GM12878 (cell line): ENCODE data around the gene DEPDC7. TPM values are rescaled to one million over a fixed set of nuclear protein-coding genes. Genes with fewer than 3 reads are reported as not detected.
"Not testable (repeated sequence)": the region's sequence is repeated elsewhere in the genome, so short reads cannot be mapped to it uniquely, and the experiment has no call there.

Experiments
- ATAC-seq: fragments of 200-7000 bp; cut with Tn5 transposase; 3 replicates; pipeline ENCODE4 v1.9.1; 2020; ENCODE audit warnings: mild to moderate bottlenecking, moderate library complexity
- BruUV-seq: library from RNA; stranded (reverse); fragments of 400-500 nt; replicated peaks from 2 replicates; lab custom pipeline; 2021; lab: Mats Ljungman, UMichigan
- CTCF ChIA-PET: fragments of 300-600 bp; sonication (Branson Sonifier 250); formaldehyde crosslinking; extraction: SDS; loops from one replicate; lab custom pipeline; 2021; ENCODE audit warnings: inconsistent platforms; lab: Yijun Ruan, JAX
- POLR2A ChIA-PET: fragments of 350-600 bp; formaldehyde crosslinking; extraction: SDS; loops from one replicate; lab custom pipeline; 2021; ENCODE audit warnings: inconsistent platforms; lab: Charles Lee
- RAD21 ChIA-PET: fragments of 300-600 bp; sonication (Branson Sonifier 250); formaldehyde crosslinking; loops from one replicate; lab custom pipeline; 2023; ENCODE audit warnings: antibody characterized with exemption; ENCODE audit not compliant: unreplicated experiment; lab: Charles Lee
- SMC1A ChIA-PET: fragments of 300-600 bp; sonication (Branson Sonifier 250); formaldehyde crosslinking; loops from one replicate; lab custom pipeline; 2023; ENCODE audit not compliant: unreplicated experiment, uncharacterized antibody; lab: Charles Lee
- DNase-seq: peaks from one replicate; pipeline ENCODE4 v3.0.0-alpha.2; 2011; ENCODE audit warnings: low read depth, low spot score
- FAIRE-seq: peaks from 3 replicates; lab custom pipeline; 2011; peaks lifted over from hg19 to GRCh38; lab: Jason Lieb, UNC
- H2AFZ ChIP-seq: 2 replicates; pipeline ENCODE4 v1.6.0; 2011; ENCODE audit warnings: low read depth, low read length, control low read depth; ENCODE audit not compliant: control insufficient read depth
- H3K27ac ChIP-seq: 2 replicates; pipeline ENCODE4 v1.5.1; 2011; ENCODE audit warnings: control low read depth; ENCODE audit not compliant: control insufficient read depth, insufficient read depth
- H3K27me3 ChIP-seq, 2 experiments: replicated peaks in 1 of 2; 2 replicates each; pipeline versions ENCODE4 v1.6.0 to v1.6.1; 2011; ENCODE audit warnings: low read length in 1 of 2; ENCODE audit not compliant: control insufficient read depth in 2 of 2, insufficient read depth in 2 of 2
- H3K36me3 ChIP-seq, 2 experiments: 2 replicates each; pipeline ENCODE4 v1.5.1; 2011; ENCODE audit warnings: low read length in 1 of 2; ENCODE audit not compliant: control insufficient read depth in 2 of 2, insufficient read depth in 2 of 2
- H3K4me1 ChIP-seq: 2 replicates; pipeline ENCODE4 v1.6.1; 2011; ENCODE audit warnings: mild to moderate bottlenecking, low read length, moderate library complexity, mixed read lengths; ENCODE audit not compliant: control insufficient read depth, insufficient read depth
- H3K4me2 ChIP-seq: 2 replicates; pipeline ENCODE4 v1.6.0; 2011; ENCODE audit warnings: control low read depth; ENCODE audit not compliant: control insufficient read depth, insufficient read depth
- H3K4me3 ChIP-seq: fragments of 200-600 bp; sonication (generic); 2 replicates; pipeline ENCODE4 v1.5.1; 2016
- H3K79me2 ChIP-seq: 2 replicates; pipeline ENCODE4 v1.6.0; 2011; ENCODE audit warnings: low read length; ENCODE audit not compliant: control insufficient read depth, insufficient read depth
- H3K9ac ChIP-seq: 2 replicates; pipeline ENCODE4 v1.8.0; 2011; ENCODE audit warnings: low read length, control low read depth, mixed read lengths; ENCODE audit not compliant: control insufficient read depth, insufficient read depth
- H3K9me3 ChIP-seq: replicated peaks from 3 replicates; pipeline ENCODE4 v1.5.1; 2011; ENCODE audit warnings: mild to moderate bottlenecking, low read length; ENCODE audit not compliant: control insufficient read depth, insufficient read depth
- H4K20me1 ChIP-seq: 2 replicates; pipeline ENCODE4 v1.6.0; 2011; ENCODE audit not compliant: control insufficient read depth, insufficient read depth
- WGBS: methylation state at CpG from one replicate; pipeline ENCODE4 v1.1.6; 2016; ENCODE audit warnings: low lambda C conversion rate; ENCODE audit not compliant: insufficient replicate concordance, insufficient coverage; ENCODE audit errors: missing lambda C conversion rate; 5-methylcytosine and 5-hydroxymethylcytosine counted together
- in situ Hi-C: fragments of 300-500 bp; cut with MboI; formaldehyde crosslinking; loops from 9 replicates; pipeline ENCODE4 v1.14.3; 2018; ENCODE audit warnings: mixed read lengths
- intact Hi-C: fragments of 100-400 bp; cut with micrococcal nuclease; formaldehyde crosslinking; loops from one replicate; pipeline ENCODE4 v1.14.2; 2022; ENCODE audit not compliant: unreplicated experiment
- polyA plus RNA-seq, 11 experiments: library from polyadenylated mRNA; depleted of rRNA in 4 of 11; unstranded in 6 of 11; stranded (reverse) in 5 of 11; fragments of >200 nt; fragmentation: Nextera tagmentation in 4 of 11; fragmentation: Illumina TruSeq in 1 of 11; extraction: Ambion mirVana in 4 of 11; extraction: Trizol in 1 of 11; gene quantifications; 1 replicate in 1 of 11; 2 replicates in 10 of 11; pipeline versions ENCODE4 v1.2.1 to v1.2.3, GENCODE V29; 2011 to 2016; ENCODE audit warnings: inconsistent platforms in 2 of 11, missing spikeins in 2 of 11, low read depth in 1 of 11
- total RNA-seq, 4 experiments: library from RNA; depleted of rRNA in 3 of 4; stranded (reverse); fragments of >200 nt in 3 of 4; fragmentation: Illumina TruSeq in 1 of 4; extraction: Trizol in 1 of 4; gene quantifications; 2 replicates each; pipeline versions ENCODE4 v1.2.1 to v1.2.3, GENCODE V29; 2013 to 2021

Gene DEPDC7
- total and polyA plus RNA-seq, 10 of the 15 experiments (the other 5 are each of a cell fraction or from before 2014, with no cell fraction given): 0.06 to 1.1 (median 0.49) TPM

- peaks cover 0 to 13% of the 10 kb centered on the region in 2 experiments; a peak in 3 of 4 replicates for H3K36me3 ChIP-seq
- intact Hi-C loops, H3K9ac ChIP-seq, BruUV-seq, H3K9me3 ChIP-seq, FAIRE-seq, H3K4me1 ChIP-seq, H3K4me3 ChIP-seq, in situ Hi-C loops, RAD21 ChIA-PET, H3K27me3 ChIP-seq, H4K20me1 ChIP-seq, POLR2A ChIA-PET, H2AFZ ChIP-seq, H3K4me2 ChIP-seq, H3K27ac ChIP-seq, ATAC-seq, DNase-seq, H3K79me2 ChIP-seq: not testable (repeated sequence)
- WGBS: 98% methylated on average over 6 of the region's 6 CpGs
- CTCF ChIA-PET: interaction anchor here (1.4 kb wide), 1 partner anchor 10 kb away, joined by 3 read pairs; no protein-coding TSS in a partner anchor
- SMC1A ChIA-PET: interaction anchor here (1.4 to 1.6 kb wide), 2 partner anchors 12 to 15 kb away, joined by 3 to 4 read pairs; no protein-coding TSS in a partner anchor
Observed at GRCh38 chr11:33048701-33049100, 33.0 kb downstream of the DEPDC7 start.

- SMC1A ChIA-PET, DNase-seq, intact Hi-C loops, in situ Hi-C loops, FAIRE-seq, ATAC-seq, H3K27ac ChIP-seq, RAD21 ChIA-PET, H3K9me3 ChIP-seq, H3K4me1 ChIP-seq, POLR2A ChIA-PET, H4K20me1 ChIP-seq, H3K36me3 ChIP-seq, H3K27me3 ChIP-seq, H3K9ac ChIP-seq, CTCF ChIA-PET, H3K79me2 ChIP-seq, H2AFZ ChIP-seq, BruUV-seq, H3K4me3 ChIP-seq, H3K4me2 ChIP-seq: not testable (repeated sequence)
- 100% methylated on average over 3 of the region's 3 CpGs for WGBS
Observed at GRCh38 chr11:33049565-33050408, 34.1 kb downstream of the DEPDC7 start.
